ENCODE data around the gene PTPRM.

DNA sequence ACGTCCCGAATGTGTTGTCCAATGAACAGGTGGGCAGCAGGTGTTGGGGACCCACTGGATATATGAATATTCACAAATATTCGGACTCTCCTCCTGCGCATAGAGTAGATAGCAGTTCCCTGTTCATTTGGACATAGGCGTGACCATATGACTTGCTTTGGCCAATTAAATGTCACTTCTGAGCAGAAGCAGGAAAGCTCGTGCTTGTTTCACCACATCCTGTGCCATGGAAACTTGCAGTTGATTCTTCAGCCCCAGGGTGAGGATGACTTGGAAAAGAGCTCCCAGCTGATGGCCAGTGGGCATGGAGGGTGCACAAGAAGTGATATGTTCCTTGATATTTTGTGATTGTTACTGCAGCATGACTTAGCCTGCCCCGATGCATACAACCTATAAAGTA is 52.6 kb downstream of the PTPRM start:
- TF ChIP-seq, protein P1, sequence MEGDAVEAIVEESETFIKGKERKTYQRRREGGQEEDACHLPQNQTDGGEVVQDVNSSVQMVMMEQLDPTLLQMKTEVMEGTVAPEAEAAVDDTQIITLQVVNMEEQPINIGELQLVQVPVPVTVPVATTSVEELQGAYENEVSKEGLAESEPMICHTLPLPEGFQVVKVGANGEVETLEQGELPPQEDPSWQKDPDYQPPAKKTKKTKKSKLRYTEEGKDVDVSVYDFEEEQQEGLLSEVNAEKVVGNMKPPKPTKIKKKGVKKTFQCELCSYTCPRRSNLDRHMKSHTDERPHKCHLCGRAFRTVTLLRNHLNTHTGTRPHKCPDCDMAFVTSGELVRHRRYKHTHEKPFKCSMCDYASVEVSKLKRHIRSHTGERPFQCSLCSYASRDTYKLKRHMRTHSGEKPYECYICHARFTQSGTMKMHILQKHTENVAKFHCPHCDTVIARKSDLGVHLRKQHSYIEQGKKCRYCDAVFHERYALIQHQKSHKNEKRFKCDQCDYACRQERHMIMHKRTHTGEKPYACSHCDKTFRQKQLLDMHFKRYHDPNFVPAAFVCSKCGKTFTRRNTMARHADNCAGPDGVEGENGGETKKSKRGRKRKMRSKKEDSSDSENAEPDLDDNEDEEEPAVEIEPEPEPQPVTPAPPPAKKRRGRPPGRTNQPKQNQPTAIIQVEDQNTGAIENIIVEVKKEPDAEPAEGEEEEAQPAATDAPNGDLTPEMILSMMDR (optimal IDR thresholded peaks at IDR 0.05 in 1 of 3, IDR thresholded peaks at IDR 0.05 in 1 of 3, conservative IDR thresholded peaks at IDR 0.05 in 1 of 3; ENCODE audit: extremely low read depth in 1 of 3, insufficient read depth in 2 of 3, low read length in 3 of 3) = no peak
- no peak for TF ChIP-seq EZH2 (IDR thresholded peaks at IDR 0.05; ENCODE audit: low read length)
